Trophoblast cell (in vitro differentiated cells and primary cell): ENCODE measurements around the gene ACTR6.

Experiments used
- DNase-seq, 2 donors: peaks; one replicate each; pipeline ENCODE4 v3.0.0-alpha.2; 2016
- H2AFZ ChIP-seq: 2 replicates; pipeline ENCODE4 v1.6.1; 2013; ENCODE audit warnings: low read length, moderate library complexity, mild to moderate bottlenecking; ENCODE audit not compliant: insufficient read depth, poor library complexity
- H2AK5ac ChIP-seq: 2 replicates; pipeline ENCODE4 v1.6.1; 2013; ENCODE audit warnings: mild to moderate bottlenecking, low read length
- H2BK120ac ChIP-seq: 2 replicates; pipeline ENCODE4 v1.6.1; 2013; ENCODE audit warnings: low read length, mild to moderate bottlenecking, moderate library complexity; ENCODE audit not compliant: insufficient read depth, poor library complexity
- H2BK12ac ChIP-seq: 2 replicates; pipeline ENCODE4 v1.6.1; 2013; ENCODE audit warnings: mild to moderate bottlenecking, low read length, moderate library complexity
- H2BK5ac ChIP-seq: 2 replicates; pipeline ENCODE4 v1.6.1; 2013; ENCODE audit warnings: low read length, low read depth, moderate library complexity, mild to moderate bottlenecking; ENCODE audit not compliant: poor library complexity
- H3K14ac ChIP-seq: 2 replicates; pipeline ENCODE4 v1.6.1; 2013; ENCODE audit warnings: mild to moderate bottlenecking, low read length
- H3K18ac ChIP-seq: 2 replicates; pipeline ENCODE4 v1.6.1; 2013; ENCODE audit warnings: mild to moderate bottlenecking, low read length
- H3K23ac ChIP-seq: 2 replicates; pipeline ENCODE4 v1.6.1; 2013; ENCODE audit warnings: low read length
- H3K27ac ChIP-seq: 2 replicates; pipeline ENCODE4 v1.5.1; 2013; ENCODE audit warnings: low read depth, mild to moderate bottlenecking, inconsistent platforms, low read length, moderate library complexity
- H3K27me3 ChIP-seq: 2 replicates; pipeline ENCODE4 v1.6.1; 2013; ENCODE audit warnings: inconsistent platforms, mild to moderate bottlenecking, low read length, moderate library complexity; ENCODE audit not compliant: insufficient read depth
- H3K36me3 ChIP-seq, 2 experiments: 1 replicate in 1 of 2; 2 replicates in 1 of 2; pipeline ENCODE4 v1.6.1; 2013; ENCODE audit warnings: low read length in 2 of 2, mild to moderate bottlenecking in 2 of 2, moderate library complexity in 1 of 2; ENCODE audit not compliant: insufficient read depth in 2 of 2, control insufficient read depth in 1 of 2
- H3K4ac ChIP-seq: 2 replicates; pipeline ENCODE4 v1.6.1; 2013; ENCODE audit warnings: low read depth, mild to moderate bottlenecking, low read length, moderate library complexity
- H3K4me1 ChIP-seq, 2 experiments: 1 replicate in 1 of 2; 2 replicates in 1 of 2; pipeline ENCODE4 v1.6.1; 2013; ENCODE audit warnings: low read length in 2 of 2, mild to moderate bottlenecking in 2 of 2, moderate library complexity in 1 of 2; ENCODE audit not compliant: insufficient read depth in 2 of 2, control insufficient read depth in 1 of 2
- H3K4me2 ChIP-seq: 2 replicates; pipeline ENCODE4 v1.6.1; 2013; ENCODE audit warnings: inconsistent platforms, mild to moderate bottlenecking, low read length, moderate library complexity
- H3K4me3 ChIP-seq: 2 replicates; pipeline ENCODE4 v1.5.1; 2013; ENCODE audit warnings: mild to moderate bottlenecking, low read depth, low read length, inconsistent platforms
- H3K79me1 ChIP-seq: one replicate; pipeline ENCODE4 v1.6.1; 2013; ENCODE audit warnings: low read length
- H3K79me2 ChIP-seq: 2 replicates; pipeline ENCODE4 v1.6.1; 2013; ENCODE audit warnings: low read length, mild to moderate bottlenecking; ENCODE audit not compliant: control insufficient read depth, insufficient read depth, poor library complexity
- H3K9ac ChIP-seq: 2 replicates; pipeline ENCODE4 v1.6.1; 2013; ENCODE audit warnings: mild to moderate bottlenecking, low read length
- H3K9me3 ChIP-seq: 2 replicates; pipeline ENCODE4 v1.6.1; 2013; ENCODE audit warnings: low read depth, mild to moderate bottlenecking, control low read depth, inconsistent platforms, low read length; ENCODE audit not compliant: insufficient read depth
- H4K12ac ChIP-seq: 2 replicates; pipeline ENCODE4 v1.6.1; 2013; ENCODE audit warnings: low read depth, mild to moderate bottlenecking, low read length, moderate library complexity
- H4K8ac ChIP-seq: 2 replicates; pipeline ENCODE4 v1.6.1; 2013; ENCODE audit warnings: low read depth, mild to moderate bottlenecking, low read length, moderate library complexity
- H4K91ac ChIP-seq: one replicate; pipeline ENCODE4 v1.6.1; 2013; ENCODE audit warnings: low read depth, mild to moderate bottlenecking, low read length, moderate library complexity
- WGBS: extraction: QIAGEN DNeasy Blood & Tissue Kit; methylation state at CpG from one replicate; pipeline ENCODE4 v1.1.7; 2013; ENCODE audit warnings: missing lambda C conversion rate; ENCODE audit not compliant: insufficient read length, insufficient coverage; ENCODE audit errors: extremely low coverage; 5-methylcytosine and 5-hydroxymethylcytosine counted together

Gene ACTR6

DNA sequence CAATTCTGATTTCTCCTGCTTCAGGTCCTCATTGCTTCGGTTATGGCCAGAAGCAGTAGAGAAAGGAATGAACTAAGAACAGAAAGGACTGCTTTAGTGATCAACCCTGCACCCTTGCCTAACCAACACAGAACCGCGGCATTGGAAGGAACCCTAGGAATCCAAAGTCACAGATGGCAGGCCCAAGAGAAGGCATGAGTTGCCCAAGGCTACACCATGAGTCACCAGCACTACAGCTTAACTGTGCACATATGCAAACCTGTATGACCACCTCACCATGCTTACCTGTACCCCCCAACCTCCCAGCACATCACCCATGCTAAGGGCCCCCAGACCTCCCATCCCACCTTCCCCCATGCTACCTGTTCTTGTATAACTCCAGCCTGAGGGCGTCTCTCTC, 32.1 kb upstream of the ACTR6 start:
- Histone ChIP-seq H2BK120ac (no peak overlapping the region), H3K4me3 (no peak overlapping the region), H3K27ac (no peak overlapping the region), H3K4ac (no peak overlapping the region), H2BK12ac (no peak overlapping the region), H3K14ac (no peak overlapping the region), H3K9me3 (peaks cover 4% of the 10 kb centered on the region), H2BK5ac (no peak overlapping the region), H3K79me2 (no peaks in the 10 kb centered on the region), H3K4me2 (no peak overlapping the region), H3K79me1 (peaks cover 5% of the 10 kb centered on the region), H3K4me1 (peaks cover 12 to 16% of the 10 kb centered on the region in 2 experiments), H2AFZ (no peak overlapping the region), H4K12ac (no peak overlapping the region), H4K8ac (no peak overlapping the region), H3K9ac (no peak overlapping the region), H3K18ac (no peak overlapping the region), H3K36me3 (no peaks in the 10 kb centered on the region), H2AK5ac (no peak overlapping the region), H3K27me3 (no peaks in the 10 kb centered on the region), H3K23ac (no peak overlapping the region), H4K91ac (no peak overlapping the region)
- no CpG with 5 or more reads among the region's 4 CpGs for WGBS
- peak; percentile 85 to 88 for DNase-seq

DNA sequence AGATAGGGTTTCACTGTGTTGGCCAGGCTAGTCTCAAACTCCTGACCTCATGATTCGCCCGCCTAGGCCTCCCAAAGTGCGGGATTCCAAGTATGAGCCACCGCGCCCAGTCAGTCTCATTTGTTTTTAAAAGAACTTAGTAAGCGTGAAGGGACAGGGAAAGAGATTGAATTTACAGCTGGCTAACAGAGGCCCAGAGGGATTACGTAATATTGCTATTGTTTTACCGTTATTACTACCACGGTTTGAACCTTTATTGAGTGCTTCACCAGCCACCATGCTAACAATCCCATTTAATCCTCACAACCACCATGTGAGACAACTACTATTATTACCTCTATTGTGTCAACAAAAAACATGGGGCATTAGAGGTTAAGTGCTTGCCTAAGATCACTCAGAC, 31.3 kb upstream of the ACTR6 start:
- WGBS, result no CpG with 5 or more reads among the region's 9 CpGs
- H3K27ac ChIP-seq, result no peak overlapping the region

GRCh38 chr12:100170313-100170858, 30.2 kb upstream of the ACTR6 start:
- no peak overlapping the region for H4K8ac ChIP-seq
- H3K4me2 ChIP-seq, result no peak overlapping the region
- no peak overlapping the region for H4K12ac ChIP-seq
- no peaks in the 10 kb centered on the region for H3K79me2 ChIP-seq
- no peak overlapping the region for H2BK120ac ChIP-seq
- H2AFZ ChIP-seq, result no peak overlapping the region
- WGBS, result no CpG with 5 or more reads among the region's 7 CpGs
- H3K18ac ChIP-seq, result no peak overlapping the region
- peaks cover 8 to 11% of the 10 kb centered on the region in 2 experiments for H3K4me1 ChIP-seq
- no peak overlapping the region for H3K4ac ChIP-seq
- H3K79me1 ChIP-seq, result no peaks in the 10 kb centered on the region
- no peak overlapping the region for H2AK5ac ChIP-seq
- H3K27me3 ChIP-seq, result no peaks in the 10 kb centered on the region
- DNase-seq, result no peak
- no peak overlapping the region for H2BK12ac ChIP-seq
- H3K14ac ChIP-seq, result no peak overlapping the region
- no peak overlapping the region for H2BK5ac ChIP-seq
- peaks cover 2% of the 10 kb centered on the region for H3K9me3 ChIP-seq
- no peak overlapping the region for H3K27ac ChIP-seq
- H3K4me3 ChIP-seq, result no peak overlapping the region
- H4K91ac ChIP-seq, result no peak overlapping the region
- no peaks in the 10 kb centered on the region for H3K36me3 ChIP-seq
- no peak overlapping the region for H3K23ac ChIP-seq
- no peak overlapping the region for H3K9ac ChIP-seq

More for the DNA sequence above, 31.3 kb upstream of the ACTR6 start:
- H2AK5ac ChIP-seq, result no peak overlapping the region
- H3K9ac ChIP-seq, result no peak overlapping the region
- peaks cover under 1% of the 10 kb centered on the region for H3K79me1 ChIP-seq
- H4K91ac ChIP-seq, result no peak overlapping the region
- H3K23ac ChIP-seq, result no peak overlapping the region
- DNase-seq, result peak in 1 of 2 donors; percentile 30
- no peak overlapping the region for H3K14ac ChIP-seq
- H3K4me3 ChIP-seq, result no peak overlapping the region
- no peak overlapping the region for H2BK12ac ChIP-seq
- no peak overlapping the region for H4K12ac ChIP-seq
- H3K36me3 ChIP-seq, result no peaks in the 10 kb centered on the region
- no peak overlapping the region for H2BK120ac ChIP-seq
- no peak overlapping the region for H3K4me2 ChIP-seq
- no peak overlapping the region for H3K18ac ChIP-seq
- no peaks in the 10 kb centered on the region for H3K27me3 ChIP-seq
- H4K8ac ChIP-seq, result no peak overlapping the region
- H3K9me3 ChIP-seq, result peaks cover 4% of the 10 kb centered on the region
- no peak overlapping the region for H2AFZ ChIP-seq
- H3K79me2 ChIP-seq, result no peaks in the 10 kb centered on the region
- peaks cover 9 to 12% of the 10 kb centered on the region in 2 experiments for H3K4me1 ChIP-seq
- no peak overlapping the region for H3K4ac ChIP-seq
- no peak overlapping the region for H2BK5ac ChIP-seq

- Histone ChIP-seq H4K12ac (no peak overlapping the region), H3K23ac (no peak overlapping the region), H3K79me1 (no peaks in the 10 kb centered on the region), H2BK5ac (no peak overlapping the region), H2AK5ac (no peak overlapping the region), H3K27ac (no peak overlapping the region), H2AFZ (no peak overlapping the region), H3K9ac (no peak overlapping the region), H3K18ac (no peak overlapping the region), H3K9me3 (peaks cover under 1% of the 10 kb centered on the region), H3K4me2 (no peak overlapping the region), H3K4me1 (peaks cover 8 to 9% of the 10 kb centered on the region in 2 experiments), H2BK120ac (no peak overlapping the region), H3K4me3 (no peak overlapping the region), H4K8ac (no peak overlapping the region), H3K36me3 (no peaks in the 10 kb centered on the region), H4K91ac (no peak overlapping the region), H2BK12ac (no peak overlapping the region), H3K79me2 (no peaks in the 10 kb centered on the region), H3K14ac (no peak overlapping the region), H3K27me3 (no peaks in the 10 kb centered on the region), H3K4ac (no peak overlapping the region)
- DNase-seq, result no peak
Observed at GRCh38 chr12:100171248-100171647, 29.4 kb upstream of the ACTR6 start.
